Stomach (tissue), 9 donors: ENCODE measurements around the gene QRICH2. TPM values are rescaled to one million over a fixed set of nuclear protein-coding genes. Genes with fewer than 3 reads are reported as not detected.

Experiments used
- DNase-seq, 2 donors: peaks; one replicate each; pipeline versions ENCODE4 v3.0.0 to v3.0.0-alpha.2; 2013 to 2019
- H3K27ac ChIP-seq, 5 donors: fragments of 200-600 bp in 4 of 5; sonication (generic) in 4 of 5; one replicate each; pipeline ENCODE4 v1.5.1; 2013 to 2019; ENCODE audit warnings: mild to moderate bottlenecking in 1 of 5, moderate library complexity in 1 of 5
- H3K27me3 ChIP-seq, 3 donors: fragments of 200-600 bp; sonication (generic); one replicate each; pipeline ENCODE4 v1.5.1; 2017 to 2019; ENCODE audit warnings: mixed run types in 1 of 3
- H3K36me3 ChIP-seq, 4 donors: fragments of 200-600 bp; sonication (generic); 1 replicate in 3 of 4; 2 replicates in 1 of 4; pipeline ENCODE4 v1.5.1; 2016 to 2019
- H3K4me1 ChIP-seq, 4 donors: fragments of 200-600 bp; sonication (generic); one replicate each; pipeline ENCODE4 v1.5.1; 2016 to 2019
- H3K4me3 ChIP-seq, 4 donors: fragments of 200-600 bp; sonication (generic) in 3 of 4; one replicate each; pipeline ENCODE4 v1.5.1; 2016 to 2019; ENCODE audit warnings: mild to moderate bottlenecking in 1 of 4
- H3K9me3 ChIP-seq, 4 donors: fragments of 200-600 bp; sonication (generic); one replicate each; pipeline ENCODE4 v1.5.1; 2016 to 2019
- CTCF ChIP-seq, 7 experiments: fragments of 450-650 bp in 4 of 7; fragments of 200-600 bp in 3 of 7; sonication (generic) in 3 of 7; IDR thresholded peaks; one replicate each; pipeline ENCODE4 v1.5.1; 2016 to 2019; ENCODE audit warnings: antibody characterized with exemption in 7 of 7, control low read depth in 2 of 7, mild to moderate bottlenecking in 1 of 7
- EP300 ChIP-seq: sonication (generic); formaldehyde crosslinking; IDR thresholded peaks from one replicate; pipeline ENCODE4 v1.6.1; 2017; ENCODE audit warnings: antibody characterized with exemption
- POLR2A ChIP-seq, 4 donors: fragments of 450-650 bp; IDR thresholded peaks; one replicate each; pipeline ENCODE4 v1.6.1; 2016; ENCODE audit warnings: antibody characterized with exemption in 4 of 4, control low read depth in 2 of 4, mild to moderate bottlenecking in 1 of 4, moderate library complexity in 1 of 4
- POLR2AphosphoS5 ChIP-seq, 3 donors: sonication (generic); formaldehyde crosslinking; IDR thresholded peaks; one replicate each; pipeline ENCODE4 v1.6.1; 2016; ENCODE audit warnings: antibody characterized with exemption in 3 of 3
- WGBS, 5 donors: extraction: QIAGEN DNeasy Blood & Tissue Kit in 3 of 5; methylation state at CpG; one replicate each; pipeline versions ENCODE4 v1.1.5 to v1.1.7; 2013 to 2018; 5-methylcytosine and 5-hydroxymethylcytosine counted together
- intact Hi-C: fragments of 100-400 bp; cut with DNase I; formaldehyde crosslinking; loops from one replicate; pipeline ENCODE4 v1.15.1; 2023; ENCODE audit warnings: low total_unique reads
- polyA plus RNA-seq, 3 donors: library from polyadenylated mRNA; stranded (reverse); fragments of 200-250 nt; gene quantifications; one replicate each; pipeline ENCODE4 v1.2.3, GENCODE V29; 2013
- total RNA-seq, 5 donors: library from RNA; depleted of rRNA; stranded (reverse); fragments of >200 nt; gene quantifications; one replicate each; pipeline versions ENCODE4 v1.1.0 to v1.2.3, GENCODE V29; 2014 to 2016
- donor health status: healthy with polysubstance abuse.
- donor health status: Bipolar disorder and iron deficiency.
- donor health status: healthy.

Gene QRICH2
- total and polyA plus RNA-seq, 8 donors, result 0.72 to 12.5 (median 3.9) TPM

DNA sequence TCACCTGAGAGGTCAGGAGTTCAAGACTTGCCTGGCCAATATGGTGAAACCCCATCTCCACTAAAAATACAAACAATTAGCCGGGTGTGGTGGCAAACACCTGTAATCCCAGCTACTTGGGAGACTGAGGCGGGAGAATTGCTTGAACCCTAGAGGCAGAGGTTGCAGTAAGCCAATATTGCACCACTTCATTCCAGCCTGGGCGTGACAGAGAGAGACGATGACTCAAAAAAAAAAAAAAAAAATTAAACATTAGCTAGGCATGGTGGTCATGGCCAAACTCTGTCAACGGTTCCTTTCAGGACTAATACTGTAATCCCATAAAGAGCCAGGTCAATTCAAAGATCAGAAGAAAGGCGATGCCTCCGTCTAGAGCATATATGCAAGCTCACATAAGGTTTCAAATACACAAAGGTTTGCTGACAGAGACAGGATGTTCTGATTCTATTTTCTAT, 70.2 kb downstream of the QRICH2 start:
- Histone ChIP-seq H3K4me3 (no peak overlapping the region), H3K4me1 (peaks cover 14 to 24% (median 23%) of the 10 kb centered on the region in 4 donors), H3K36me3 (no peaks in the 10 kb centered on the region), H3K27ac (no peak overlapping the region), H3K9me3 (no peaks in the 10 kb centered on the region), H3K27me3 (peaks cover 0 to 37% (median 9%) of the 10 kb centered on the region in 3 donors)
- peak in 1 of 2 donors; percentile 13 for DNase-seq
- no peak for TF ChIP-seq EP300
- no peak for TF ChIP-seq POLR2AphosphoS5 (IDR thresholded peaks at IDR 0.05)
- TF ChIP-seq POLR2A (IDR thresholded peaks at IDR 0.05), result no peak
- no peak for TF ChIP-seq CTCF (IDR thresholded peaks at IDR 0.05)
- intact Hi-C loops, result no loop called here
- WGBS, 5 donors, result 65 to 75% (median 67%) methylated on average over 7 of the region's 7 CpGs

DNA sequence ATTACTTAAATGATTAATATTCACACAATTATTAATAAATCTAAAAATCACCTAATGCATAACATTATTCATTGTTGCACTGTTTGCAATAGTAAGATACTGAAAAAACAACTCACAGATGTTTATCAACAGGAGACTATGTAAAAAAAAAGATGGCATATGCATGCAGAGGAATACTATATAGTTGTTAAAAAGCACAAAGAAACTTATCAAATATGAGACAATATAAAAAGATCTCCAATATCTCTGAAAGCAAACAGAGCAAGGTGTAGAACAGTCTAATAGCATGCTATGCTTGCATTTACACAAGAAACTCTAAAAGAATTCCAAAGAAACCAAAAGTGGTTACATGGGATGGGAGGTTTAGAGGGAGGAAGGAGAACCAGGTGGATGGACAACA, 71.5 kb downstream of the QRICH2 start:
- Histone ChIP-seq H3K9me3 (no peaks in the 10 kb centered on the region), H3K27me3 (peaks cover 0 to 24% (median 6%) of the 10 kb centered on the region in 3 donors), H3K4me1 (peaks cover 13 to 21% (median 20%) of the 10 kb centered on the region in 4 donors), H3K4me3 (no peak overlapping the region), H3K36me3 (no peaks in the 10 kb centered on the region), H3K27ac (no peak overlapping the region)
- intact Hi-C loops, result no loop called here
- no peak for TF ChIP-seq EP300
- no peak for TF ChIP-seq CTCF (IDR thresholded peaks at IDR 0.05)
- TF ChIP-seq POLR2AphosphoS5 (IDR thresholded peaks at IDR 0.05), result no peak
- no peak for TF ChIP-seq POLR2A (IDR thresholded peaks at IDR 0.05)
- no peak for DNase-seq

DNA sequence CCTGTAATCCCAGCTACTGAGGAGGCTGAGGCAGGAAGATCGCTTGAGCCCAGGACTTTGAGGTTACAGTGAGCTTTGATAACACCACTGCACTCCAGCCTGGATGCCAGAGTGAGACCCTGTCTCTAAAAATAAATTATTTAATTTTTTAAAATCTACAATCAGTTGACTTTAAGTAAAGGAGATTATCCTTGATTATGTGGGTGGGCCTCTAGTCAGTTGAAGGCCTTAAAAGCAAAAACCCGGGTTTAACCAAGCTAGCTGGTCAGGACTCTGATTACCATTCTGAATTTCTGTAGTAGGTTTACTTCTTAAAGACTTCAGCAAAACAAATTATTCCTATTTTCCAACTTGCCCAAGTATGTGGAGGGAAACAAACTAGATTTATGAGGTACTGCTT, 72.2 kb downstream of the QRICH2 start:
- TF ChIP-seq EP300, result no peak
- TF ChIP-seq POLR2A (IDR thresholded peaks at IDR 0.05), result no peak
- no peak for TF ChIP-seq CTCF (IDR thresholded peaks at IDR 0.05)
- no peak for TF ChIP-seq POLR2AphosphoS5 (IDR thresholded peaks at IDR 0.05)
- intact Hi-C loops, result no loop called here
- no peaks in the 10 kb centered on the region for H3K9me3 ChIP-seq
- peaks cover 0 to 18% (median 5%) of the 10 kb centered on the region in 3 donors for H3K27me3 ChIP-seq
- no peak for DNase-seq
- no peaks in the 10 kb centered on the region for H3K36me3 ChIP-seq
- WGBS, 5 donors, result 88 to 95% (median 92%) methylated on average over 2 of the region's 2 CpGs
- peaks cover 7 to 13% (median 13%) of the 10 kb centered on the region in 4 donors for H3K4me1 ChIP-seq
- no peak overlapping the region for H3K27ac ChIP-seq
- H3K4me3 ChIP-seq, result no peak overlapping the region

DNA sequence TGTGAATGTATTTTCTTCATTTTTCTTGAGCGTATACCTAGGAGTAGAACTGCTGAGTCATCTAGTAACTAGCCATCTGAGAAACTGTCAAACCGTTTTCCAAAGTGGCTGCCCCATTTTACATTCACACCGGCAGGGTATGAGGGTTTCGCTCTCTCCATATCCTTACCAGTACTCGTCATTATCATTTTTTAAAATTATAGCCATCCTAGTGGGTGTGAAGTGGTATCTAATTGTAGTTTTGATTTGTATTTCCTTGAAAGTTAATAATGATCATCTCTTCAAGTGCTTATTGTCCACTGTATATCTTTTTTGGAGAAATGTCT, 73.8 kb downstream of the QRICH2 start:
- Histone ChIP-seq H3K4me3 (no peak overlapping the region), H3K9me3 (no peaks in the 10 kb centered on the region), H3K27me3 (peaks cover 0 to 7% (median 0%) of the 10 kb centered on the region in 3 donors), H3K36me3 (no peaks in the 10 kb centered on the region), H3K4me1 (peaks cover under 1 to 5% (median 3%) of the 10 kb centered on the region in 4 donors), H3K27ac (no peak overlapping the region)
- intact Hi-C loops, result no loop called here
- TF ChIP-seq POLR2AphosphoS5 (IDR thresholded peaks at IDR 0.05) (no peak), POLR2A (IDR thresholded peaks at IDR 0.05) (no peak), EP300 (no peak), CTCF (IDR thresholded peaks at IDR 0.05) (no peak)
- WGBS, 5 donors, result 76 to 82% (median 80%) methylated on average over 5 of the region's 5 CpGs
- no peak for DNase-seq
